CD14-positive monocyte (primary cell): ENCODE data around the gene CLTA. TPM values are rescaled to one million over a fixed set of nuclear protein-coding genes. Genes with fewer than 3 reads are reported as not detected.

Experiments used
- DNase-seq, 3 donors: peaks; one replicate each; pipeline ENCODE4 v3.0.0-alpha.2; 2011 to 2022
- H2AFZ ChIP-seq: 2 replicates; pipeline ENCODE4 v1.6.0; 2012; ENCODE audit warnings: mild to moderate bottlenecking, low read depth, low read length, inconsistent platforms; ENCODE audit not compliant: insufficient read depth, poor library complexity, severe bottlenecking
- H3K27ac ChIP-seq, 2 donors: 1 replicate in 1 of 2; 2 replicates in 1 of 2; pipeline ENCODE4 v1.5.1; 2012 to 2013; ENCODE audit warnings: low read length in 2 of 2, control low read depth in 1 of 2, inconsistent platforms in 1 of 2, low read depth in 1 of 2, mild to moderate bottlenecking in 1 of 2
- H3K27me3 ChIP-seq, 2 donors: one replicate each; pipeline versions ENCODE4 v1.6.0 to v1.6.1; 2011 to 2013; ENCODE audit warnings: low read length in 2 of 2; ENCODE audit not compliant: control insufficient read depth in 2 of 2, insufficient read depth in 2 of 2
- H3K36me3 ChIP-seq, 2 donors: replicated peaks in 1 of 2; 1 replicate in 1 of 2; 2 replicates in 1 of 2; pipeline versions ENCODE4 v1.5.1 to v1.6.1; 2012 to 2013; ENCODE audit warnings: low read length in 2 of 2, control low read depth in 1 of 2, inconsistent platforms in 1 of 2, mild to moderate bottlenecking in 1 of 2; ENCODE audit not compliant: insufficient read depth in 2 of 2, control insufficient read depth in 1 of 2
- H3K4me1 ChIP-seq, 2 donors: 1 replicate in 1 of 2; 2 replicates in 1 of 2; pipeline versions ENCODE4 v1.5.1 to v1.6.1; 2012 to 2013; ENCODE audit warnings: low read length in 2 of 2, control low read depth in 1 of 2, inconsistent platforms in 1 of 2, mild to moderate bottlenecking in 1 of 2, moderate library complexity in 1 of 2; ENCODE audit not compliant: insufficient read depth in 2 of 2, control insufficient read depth in 1 of 2
- H3K4me2 ChIP-seq: replicated peaks from 2 replicates; pipeline ENCODE3; 2012; ENCODE audit warnings: low read length, moderate library complexity, mild to moderate bottlenecking; ENCODE audit not compliant: poor library complexity, severe bottlenecking; ENCODE audit errors: extremely low read depth
- H3K4me3 ChIP-seq, 3 experiments: fragments of 200-600 bp in 1 of 3; sonication (generic) in 1 of 3; replicated peaks in 1 of 3; 1 replicate in 2 of 3; 2 replicates in 1 of 3; pipeline ENCODE4 v1.5.1; 2011 to 2013; ENCODE audit warnings: low read length in 3 of 3, mild to moderate bottlenecking in 3 of 3, control low read depth in 2 of 3, low read depth in 2 of 3, inconsistent platforms in 1 of 3, moderate library complexity in 1 of 3
- H3K79me2 ChIP-seq: 2 replicates; pipeline ENCODE4 v1.6.0; 2012; ENCODE audit warnings: mild to moderate bottlenecking, control low read depth, inconsistent platforms, low read length, moderate library complexity; ENCODE audit not compliant: insufficient read depth
- H3K9ac ChIP-seq: 2 replicates; pipeline ENCODE4 v1.6.0; 2017; ENCODE audit warnings: low read length, mild to moderate bottlenecking; ENCODE audit not compliant: insufficient read depth, poor library complexity, severe bottlenecking
- H3K9me3 ChIP-seq, 2 donors: replicated peaks in 1 of 2; 1 replicate in 1 of 2; 2 replicates in 1 of 2; pipeline versions ENCODE4 v1.5.1 to v1.6.1; 2012 to 2013; ENCODE audit warnings: low read length in 2 of 2, control low read depth in 1 of 2; ENCODE audit not compliant: control insufficient read depth in 1 of 2, insufficient read depth in 1 of 2
- H4K20me1 ChIP-seq: 2 replicates; pipeline ENCODE4 v1.6.0; 2012; ENCODE audit warnings: mild to moderate bottlenecking, low read length, control low read depth, moderate library complexity; ENCODE audit not compliant: insufficient read depth
- H3K27ac Mint-ChIP-seq, 7 donors: one replicate each; pipeline ENCODE4 v1.8.0; 2020; ENCODE audit warnings: mild to moderate bottlenecking in 7 of 7, mixed read lengths in 7 of 7, moderate library complexity in 6 of 7, inconsistent platforms in 2 of 7
- H3K27me3 Mint-ChIP-seq, 3 donors: one replicate each; pipeline ENCODE4 v1.8.0; 2021 to 2022; ENCODE audit warnings: low read depth in 3 of 3, mild to moderate bottlenecking in 3 of 3, mixed read lengths in 3 of 3, moderate library complexity in 3 of 3, inconsistent platforms in 1 of 3
- H3K36me3 Mint-ChIP-seq, 2 donors: one replicate each; pipeline ENCODE4 v1.8.0; 2020; ENCODE audit warnings: mixed read lengths in 2 of 2, inconsistent platforms in 1 of 2, mild to moderate bottlenecking in 1 of 2
- H3K4me1 Mint-ChIP-seq: one replicate; pipeline ENCODE4 v1.8.0; 2020; ENCODE audit warnings: mild to moderate bottlenecking, mixed read lengths
- H3K4me3 Mint-ChIP-seq, 2 donors: one replicate each; pipeline ENCODE4 v1.8.0; 2020; ENCODE audit warnings: mild to moderate bottlenecking in 2 of 2, mixed read lengths in 2 of 2, moderate library complexity in 1 of 2
- H3K9me3 Mint-ChIP-seq, 7 donors: one replicate each; pipeline ENCODE4 v1.8.0; 2020 to 2022; ENCODE audit warnings: mixed read lengths in 7 of 7, mild to moderate bottlenecking in 6 of 7, moderate library complexity in 6 of 7, inconsistent platforms in 2 of 7
- CTCF ChIP-seq: fragments of 200-600 bp; IDR thresholded peaks from one replicate; pipeline ENCODE4 v1.8.0; 2022; ENCODE audit warnings: antibody characterized with exemption, mild to moderate bottlenecking
- WGBS: methylation state at CpG from one replicate; pipeline ENCODE4 v1.1.5; 2013; ENCODE audit warnings: missing lambda C conversion rate; ENCODE audit not compliant: insufficient coverage; 5-methylcytosine and 5-hydroxymethylcytosine counted together
- intact Hi-C, 2 donors: fragments of 100-400 bp; cut with micrococcal nuclease; formaldehyde crosslinking; loops; one replicate each; pipeline versions ENCODE4 v1.15.0 to v1.15.1; 2023
- polyA plus RNA-seq, 3 donors: library from polyadenylated mRNA; depleted of rRNA in 1 of 3; unstranded in 2 of 3; stranded (reverse) in 1 of 3; fragments of 300-500 nt in 2 of 3; fragments of >200 nt in 1 of 3; fragmentation: Illumina TruSeq in 2 of 3; gene quantifications; 1 replicate in 2 of 3; 2 replicates in 1 of 3; pipeline ENCODE4 v1.2.3, GENCODE V29; 2012 to 2021

The CLTA gene
- polyA plus RNA-seq, 3 donors = 85.6 to 262 (median 225) TPM

GRCh38 chr9:36207546-36208012 is 16.9 kb downstream of the CLTA start:
- H3K27me3 ChIP-seq = no peaks in the 10 kb centered on the region
- Mint-ChIP-seq H3K36me3 (peaks cover 97 to 98% of the 10 kb centered on the region in 2 donors), H3K27ac (peak overlapping the region in 3 of 7 donors; percentile 33 to 76 (median 59)), H3K4me3 (no peak overlapping the region), H3K9me3 (no peaks in the 10 kb centered on the region), H3K4me1 (peaks cover 1% of the 10 kb centered on the region), H3K27me3 (no peaks in the 10 kb centered on the region)
- H3K4me1 ChIP-seq = no peaks in the 10 kb centered on the region
- H4K20me1 ChIP-seq = peaks cover 100% of the 10 kb centered on the region
- intact Hi-C loops = no loop called here
- no peaks in the 10 kb centered on the region for H3K9me3 ChIP-seq
- no peak for TF ChIP-seq CTCF
- peaks cover 83% of the 10 kb centered on the region for H3K79me2 ChIP-seq
- no peak overlapping the region for H2AFZ ChIP-seq
- peak overlapping the region in 1 of 2 donors; percentile 17 for H3K27ac ChIP-seq
- DNase-seq = no peak
- WGBS = no CpG with 5 or more reads among the region's 1 CpG
- no peak overlapping the region for H3K4me3 ChIP-seq
- peaks cover 95 to 100% of the 10 kb centered on the region in 2 donors for H3K36me3 ChIP-seq
- no peak overlapping the region for H3K4me2 ChIP-seq
- H3K9ac ChIP-seq = no peak overlapping the region

DNA sequence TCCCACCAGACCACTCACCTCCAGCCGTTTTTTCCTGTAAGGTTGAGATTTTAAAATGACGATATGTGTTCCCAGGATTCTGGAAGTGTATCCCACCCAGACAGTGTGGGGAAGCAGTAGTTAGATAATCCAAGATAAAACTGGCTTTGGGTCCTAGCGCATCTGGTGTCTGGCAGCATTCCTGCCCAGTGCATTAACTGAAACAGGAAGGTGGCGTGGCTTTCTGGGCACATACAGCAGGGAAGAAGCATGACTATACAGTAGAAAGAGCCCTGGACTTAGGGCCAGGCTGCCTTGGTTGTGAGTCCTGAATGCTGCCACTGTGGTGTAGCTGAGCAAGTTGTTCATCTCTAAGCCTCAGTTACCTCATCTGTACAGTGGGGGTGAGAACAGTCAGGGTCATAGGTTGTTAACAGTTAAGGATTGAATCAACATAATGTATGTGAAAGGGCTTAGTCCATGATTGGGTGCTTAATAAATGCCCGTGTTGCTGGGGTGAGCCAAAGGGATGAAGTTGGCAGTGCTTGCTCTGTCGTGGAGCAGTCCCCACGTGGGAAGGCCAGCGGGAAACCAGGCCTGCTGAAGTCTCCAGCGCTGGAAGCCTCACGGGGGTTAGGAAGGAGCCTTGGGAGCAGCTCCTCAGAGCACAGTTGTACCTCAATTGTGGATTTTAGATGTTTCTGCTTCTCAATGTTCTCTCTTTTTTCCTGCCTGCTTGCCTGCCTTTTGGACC is 18.0 kb downstream of the CLTA start:
- Histone ChIP-seq H2AFZ (no peak overlapping the region), H3K4me3 (no peak overlapping the region), H3K36me3 (peaks cover 95 to 100% of the 10 kb centered on the region in 2 donors), H3K4me1 (no peaks in the 10 kb centered on the region), H3K79me2 (peaks cover 87% of the 10 kb centered on the region), H3K9ac (no peak overlapping the region), H3K27me3 (no peaks in the 10 kb centered on the region), H3K9me3 (no peaks in the 10 kb centered on the region), H3K4me2 (no peak overlapping the region), H3K27ac (peak overlapping the region in 1 of 2 donors; percentile 38), H4K20me1 (peaks cover 100% of the 10 kb centered on the region)
- Mint-ChIP-seq H3K4me1 (peaks cover 1% of the 10 kb centered on the region), H3K9me3 (no peaks in the 10 kb centered on the region), H3K27ac (peak overlapping the region in 6 of 7 donors; percentile 33 to 70 (median 62)), H3K4me3 (peak overlapping the region in 1 of 2 donors; percentile 14), H3K27me3 (peaks cover 0 to 1% (median 0%) of the 10 kb centered on the region in 3 donors), H3K36me3 (peaks cover 95 to 97% of the 10 kb centered on the region in 2 donors)
- no peak for TF ChIP-seq CTCF
- intact Hi-C loops = no loop called here
- 85% methylated on average over 8 of the region's 10 CpGs for WGBS
- no peak for DNase-seq
